ENCODE measurements around the gene WNK2. TPM values are rescaled to one million over a fixed set of nuclear protein-coding genes. Genes with fewer than 3 reads are reported as not detected.

Gene WNK2
- polyA plus RNA-seq, 2 of the 4 experiments (the other 2 are of a cell fraction) = 2.1 to 6.7 TPM

GRCh38 chr9:93306579-93307091 is 122.7 kb downstream of the WNK2 start:
- Histone ChIP-seq H3K4me2 (no peak overlapping the region), H3K27ac (no peak overlapping the region), H3K9me3 (no peaks in the 10 kb centered on the region), H3K4me1 (no peaks in the 10 kb centered on the region; the same call in 2 of the 3 replicates), H3K4me3 (no peak overlapping the region)
- ATAC-seq = no peak
- DNase-seq (ENCODE audit: low read depth in 1 of 2, low spot score in 1 of 2) = no peak
- FAIRE-seq = no peak
- POLR2A ChIA-PET = no interaction called here
- TF ChIP-seq JUN (IDR thresholded peaks at IDR 0.05) (no peak), RARB (CRISPR knock-in tag; IDR thresholded peaks at IDR 0.05) (no peak), FOSB (CRISPR knock-in tag; IDR thresholded peaks at IDR 0.05) (no peak), RNF2 (IDR thresholded peaks at IDR 0.05; ENCODE audit: borderline replicate concordance, low read depth) (no peak), FOSL2 (IDR thresholded peaks at IDR 0.05) (no peak), FOSL2 (CRISPR knock-in tag; IDR thresholded peaks at IDR 0.05) (no peak)
- TF ChIP-seq, protein P1, sequence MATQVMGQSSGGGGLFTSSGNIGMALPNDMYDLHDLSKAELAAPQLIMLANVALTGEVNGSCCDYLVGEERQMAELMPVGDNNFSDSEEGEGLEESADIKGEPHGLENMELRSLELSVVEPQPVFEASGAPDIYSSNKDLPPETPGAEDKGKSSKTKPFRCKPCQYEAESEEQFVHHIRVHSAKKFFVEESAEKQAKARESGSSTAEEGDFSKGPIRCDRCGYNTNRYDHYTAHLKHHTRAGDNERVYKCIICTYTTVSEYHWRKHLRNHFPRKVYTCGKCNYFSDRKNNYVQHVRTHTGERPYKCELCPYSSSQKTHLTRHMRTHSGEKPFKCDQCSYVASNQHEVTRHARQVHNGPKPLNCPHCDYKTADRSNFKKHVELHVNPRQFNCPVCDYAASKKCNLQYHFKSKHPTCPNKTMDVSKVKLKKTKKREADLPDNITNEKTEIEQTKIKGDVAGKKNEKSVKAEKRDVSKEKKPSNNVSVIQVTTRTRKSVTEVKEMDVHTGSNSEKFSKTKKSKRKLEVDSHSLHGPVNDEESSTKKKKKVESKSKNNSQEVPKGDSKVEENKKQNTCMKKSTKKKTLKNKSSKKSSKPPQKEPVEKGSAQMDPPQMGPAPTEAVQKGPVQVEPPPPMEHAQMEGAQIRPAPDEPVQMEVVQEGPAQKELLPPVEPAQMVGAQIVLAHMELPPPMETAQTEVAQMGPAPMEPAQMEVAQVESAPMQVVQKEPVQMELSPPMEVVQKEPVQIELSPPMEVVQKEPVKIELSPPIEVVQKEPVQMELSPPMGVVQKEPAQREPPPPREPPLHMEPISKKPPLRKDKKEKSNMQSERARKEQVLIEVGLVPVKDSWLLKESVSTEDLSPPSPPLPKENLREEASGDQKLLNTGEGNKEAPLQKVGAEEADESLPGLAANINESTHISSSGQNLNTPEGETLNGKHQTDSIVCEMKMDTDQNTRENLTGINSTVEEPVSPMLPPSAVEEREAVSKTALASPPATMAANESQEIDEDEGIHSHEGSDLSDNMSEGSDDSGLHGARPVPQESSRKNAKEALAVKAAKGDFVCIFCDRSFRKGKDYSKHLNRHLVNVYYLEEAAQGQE (IDR thresholded peaks at IDR 0.05) = no peak
- WGBS (ENCODE audit: missing lambda C conversion rate) = 86% methylated on average over 35 of the region's 35 CpGs
- CTCF ChIA-PET = interaction anchor here (0.8 to 10.1 kb wide), 8 partner anchors 7 to 304 kb away, joined by 3 to 158 read pairs (median 18); no protein-coding TSS in a partner anchor

- Histone ChIP-seq H3K27ac (no peak overlapping the region), H3K4me2 (no peak overlapping the region), H3K4me1 (peaks cover 8% of the 10 kb centered on the region), H3K9me3 (no peaks in the 10 kb centered on the region), H3K4me3 (no peak overlapping the region)
- TF ChIP-seq EHMT2 (IDR thresholded peaks at IDR 0.05; ENCODE audit: low read depth) (no peak), ZNF302 (CRISPR knock-in tag; IDR thresholded peaks at IDR 0.05) (no peak), BHLHE40 (IDR thresholded peaks at IDR 0.05; ENCODE audit: low read depth, low read length) (no peak), MAFK (IDR thresholded peaks at IDR 0.05; ENCODE audit: partially characterized antibody) (no peak), MYC (IDR thresholded peaks at IDR 0.05; ENCODE audit: borderline replicate concordance, low read length) (no peak), KDM1A (IDR thresholded peaks at IDR 0.05; ENCODE audit: low read depth) (no peak), RCOR1 (IDR thresholded peaks at IDR 0.05; ENCODE audit: low read depth, low read length) (no peak), JUNB (IDR thresholded peaks at IDR 0.05) (no peak), HOXB13 (CRISPR knock-in tag; IDR thresholded peaks at IDR 0.05; ENCODE audit: low read depth) (no peak), JUN (IDR thresholded peaks at IDR 0.05) (no peak), CBX8 (IDR thresholded peaks at IDR 0.05) (no peak), CHD2 (IDR thresholded peaks at IDR 0.05; ENCODE audit: low read length, partially characterized antibody) (no peak), ZSCAN20 (CRISPR knock-in tag; IDR thresholded peaks at IDR 0.05) (no peak), CHD4 (IDR thresholded peaks at IDR 0.05; ENCODE audit: borderline replicate concordance) (no peak), RFX5 (IDR thresholded peaks at IDR 0.05) (no peak), FOSB (CRISPR knock-in tag; IDR thresholded peaks at IDR 0.05) (no peak), GATA3 (IDR thresholded peaks at IDR 0.05; ENCODE audit: borderline replicate concordance) (no peak), TFCP2L1 (CRISPR knock-in tag; IDR thresholded peaks at IDR 0.05) (no peak)
- TF ChIP-seq, protein P2, sequence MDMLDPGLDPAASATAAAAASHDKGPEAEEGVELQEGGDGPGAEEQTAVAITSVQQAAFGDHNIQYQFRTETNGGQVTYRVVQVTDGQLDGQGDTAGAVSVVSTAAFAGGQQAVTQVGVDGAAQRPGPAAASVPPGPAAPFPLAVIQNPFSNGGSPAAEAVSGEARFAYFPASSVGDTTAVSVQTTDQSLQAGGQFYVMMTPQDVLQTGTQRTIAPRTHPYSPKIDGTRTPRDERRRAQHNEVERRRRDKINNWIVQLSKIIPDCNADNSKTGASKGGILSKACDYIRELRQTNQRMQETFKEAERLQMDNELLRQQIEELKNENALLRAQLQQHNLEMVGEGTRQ (IDR thresholded peaks at IDR 0.05) = no peak
- FAIRE-seq (no peak), ATAC-seq (no peak), DNase-seq (ENCODE audit: low read depth in 1 of 2, low spot score in 1 of 2) (no peak)
- WGBS (ENCODE audit: missing lambda C conversion rate) = 92% methylated on average over 20 of the region's 24 CpGs
- ChIA-PET CTCF (interaction anchor here (0.8 to 10.1 kb wide), 4 partner anchors 138 to 305 kb away, joined by 3 to 116 read pairs (median 3); no protein-coding TSS in a partner anchor), POLR2A (no interaction called here)
These were observed 123.7 kb downstream of the WNK2 start for GRCh38 chr9:93307468-93308157.
